ENCODE measurements around the gene PKN1.
"Not testable (repeated sequence)": the region's sequence is repeated elsewhere in the genome, so short reads cannot be mapped to it uniquely, and the experiment has no call there.

PKN1 gene

DNA sequence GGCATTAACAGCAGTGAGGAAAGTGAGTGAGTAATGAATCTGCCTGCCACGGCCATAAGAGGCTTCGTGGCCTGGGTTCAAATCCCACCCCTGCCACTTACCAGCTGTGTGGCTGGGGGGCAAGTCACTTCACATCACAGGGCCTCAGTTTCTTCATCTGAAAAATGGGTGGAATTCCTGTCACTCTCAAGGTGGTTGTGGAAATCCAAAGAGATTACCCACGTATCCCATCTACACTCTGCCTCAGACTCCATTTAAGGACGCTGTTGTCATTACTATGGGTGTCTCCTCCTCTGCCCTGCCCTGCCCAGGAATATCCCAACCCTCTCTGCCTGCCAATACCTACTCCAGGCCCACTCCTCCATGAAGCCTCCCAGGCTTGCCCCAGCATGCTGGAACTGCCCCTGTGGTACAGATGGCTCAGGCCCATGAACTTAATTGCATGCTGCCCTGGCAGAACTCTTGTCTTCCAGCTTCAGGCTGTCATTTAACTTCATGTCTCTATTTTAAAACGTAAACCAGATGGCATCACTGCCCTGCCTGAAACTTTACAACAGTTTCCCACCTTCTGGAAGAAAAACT lies 59.7 kb downstream of the PKN1 start:
- no peak for DNase-seq

DNA sequence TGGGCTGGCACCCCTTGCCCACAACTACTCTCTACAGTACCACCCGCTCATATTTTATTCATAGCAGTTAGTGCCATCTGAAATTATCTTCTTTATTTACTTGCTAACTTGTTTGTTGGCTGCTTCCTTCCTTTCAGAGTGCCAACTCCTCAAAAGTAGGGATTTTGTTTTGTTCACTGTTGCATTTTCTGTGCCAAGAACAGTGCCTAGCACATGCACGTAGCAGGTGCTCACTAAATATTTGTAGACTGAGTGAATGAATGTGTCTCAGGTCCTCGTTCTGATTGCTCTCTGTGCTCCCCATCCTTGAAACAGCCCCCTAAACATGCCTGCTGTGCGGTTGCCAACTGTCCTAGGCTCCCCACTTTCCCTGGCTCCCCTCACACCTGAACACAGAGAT lies 61.3 kb downstream of the PKN1 start:
- no peak for DNase-seq

DNA sequence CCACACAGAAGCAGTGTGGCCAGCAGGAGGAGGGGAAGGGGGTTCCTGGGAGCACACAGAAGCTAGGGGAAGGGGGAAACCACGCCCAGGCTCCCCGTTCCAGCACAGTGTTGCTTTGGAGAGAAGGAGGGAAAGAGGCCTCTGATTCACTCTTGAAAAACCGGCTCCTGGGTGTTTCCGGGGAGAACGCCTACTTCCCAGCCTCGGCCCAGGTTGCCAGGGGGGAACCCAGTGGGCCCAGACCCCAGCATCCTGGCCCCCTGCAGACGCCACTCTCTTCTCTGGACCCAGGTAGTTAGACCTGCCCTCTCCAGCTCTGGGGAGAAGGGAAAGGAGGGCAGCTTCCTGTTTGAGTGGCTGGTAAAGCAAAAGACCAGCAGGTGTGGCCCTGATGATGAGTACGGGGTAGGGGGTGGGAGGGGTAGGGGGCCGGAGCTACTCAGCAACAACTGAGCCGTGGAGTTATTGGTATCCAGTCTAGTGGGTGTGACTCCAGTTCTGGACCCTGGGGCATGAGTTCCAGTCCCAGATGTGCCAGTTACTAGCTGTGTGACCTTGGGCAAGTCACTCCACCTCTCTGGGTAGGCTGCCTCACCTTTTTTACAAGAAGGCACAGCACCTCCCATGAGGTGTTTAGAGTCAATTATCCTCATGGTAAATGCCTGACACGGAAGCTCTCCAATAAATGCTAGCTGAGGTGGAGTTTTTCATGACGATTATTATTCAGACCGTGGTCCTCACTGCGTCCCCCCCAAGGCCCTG lies 62.0 kb downstream of the PKN1 start:
- DNase-seq: no peak

DNA sequence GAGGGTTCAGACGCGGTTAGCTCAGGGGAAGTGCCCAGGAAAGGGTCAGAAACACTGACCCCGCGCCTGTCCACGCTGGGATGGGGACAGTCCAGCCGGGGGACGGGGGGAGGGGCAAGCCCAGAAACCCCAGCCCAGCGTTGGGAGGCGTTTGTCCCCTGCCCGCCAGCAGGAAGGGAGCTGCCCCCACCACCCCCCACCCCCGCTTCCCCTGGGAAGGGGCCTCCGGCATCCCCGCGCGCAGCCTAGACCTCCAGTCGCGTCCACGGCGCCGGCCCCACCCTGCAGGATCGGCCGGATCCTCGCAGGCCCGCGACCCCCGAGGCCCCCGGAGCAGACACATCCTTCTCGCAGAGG lies 62.5 kb downstream of the PKN1 start:
- peak; percentile 65 for DNase-seq

DNA sequence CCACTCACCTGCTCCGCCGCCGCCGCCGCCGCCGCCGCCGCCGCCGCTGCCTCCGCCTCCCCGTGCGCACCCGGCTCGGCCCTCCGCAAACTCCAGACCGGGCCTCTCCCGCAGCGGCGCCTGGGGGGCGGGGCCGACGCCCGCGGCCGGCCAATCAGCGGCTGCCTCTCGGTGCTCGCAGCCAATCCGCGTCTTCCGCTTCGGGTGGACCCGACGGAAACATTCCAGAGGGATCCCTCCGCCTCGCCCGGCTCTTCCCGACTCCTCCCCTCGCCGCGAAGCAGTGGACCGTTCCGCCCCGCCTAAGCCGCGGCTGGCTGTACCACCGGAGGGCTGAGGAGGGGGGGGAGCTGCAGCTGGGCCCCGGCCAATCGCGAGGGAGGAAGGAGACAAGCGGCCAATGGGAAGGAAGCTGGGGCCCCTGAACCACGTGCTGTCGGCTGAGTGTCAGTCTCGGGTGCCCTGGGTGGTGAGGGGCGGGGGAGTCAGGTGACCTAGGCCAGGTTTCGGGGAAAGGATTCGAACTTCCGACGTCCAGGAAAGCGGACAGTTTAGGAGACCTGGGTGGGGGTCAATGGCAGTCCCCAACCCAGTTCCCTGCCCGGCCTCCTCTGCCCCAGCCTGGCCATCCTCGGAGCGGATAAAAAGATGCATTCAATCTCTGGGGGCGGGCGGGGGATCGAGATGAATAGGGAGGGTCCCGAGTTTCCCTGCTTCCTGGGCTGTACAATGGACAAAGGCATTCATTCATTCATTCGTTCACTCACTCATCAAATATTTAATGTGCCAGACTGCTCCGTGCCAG lies 63.1 kb downstream of the PKN1 start, which contains the start of gene GIPC1:
Gene GIPC1, minus strand, starts transcription at position 99 of the 805 bp plus-strand sequence. CDS start 13,151 bp downstream, outside the sequence.
- peak; percentile 100 for DNase-seq

DNA sequence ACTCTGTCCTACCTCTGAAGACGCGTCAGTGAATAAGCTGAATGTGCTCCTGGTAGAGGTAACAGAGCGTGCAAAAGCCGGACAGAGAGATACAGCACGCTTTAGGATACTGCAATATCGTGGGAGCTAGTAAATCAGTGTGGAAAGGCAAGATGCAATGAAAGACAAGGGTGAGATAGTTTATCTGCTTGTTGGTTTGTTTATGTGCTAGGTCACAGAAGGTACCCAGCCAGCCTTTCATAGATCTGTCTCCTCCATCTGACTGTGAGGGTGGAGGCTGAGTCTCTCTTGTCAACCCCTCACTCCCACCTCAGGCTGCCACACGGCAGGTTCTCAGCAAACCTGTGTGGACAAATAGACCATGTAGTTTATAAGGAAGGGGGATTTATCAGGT lies 63.7 kb downstream of the PKN1 start:
- DNase-seq: peak; percentile 76

DNA sequence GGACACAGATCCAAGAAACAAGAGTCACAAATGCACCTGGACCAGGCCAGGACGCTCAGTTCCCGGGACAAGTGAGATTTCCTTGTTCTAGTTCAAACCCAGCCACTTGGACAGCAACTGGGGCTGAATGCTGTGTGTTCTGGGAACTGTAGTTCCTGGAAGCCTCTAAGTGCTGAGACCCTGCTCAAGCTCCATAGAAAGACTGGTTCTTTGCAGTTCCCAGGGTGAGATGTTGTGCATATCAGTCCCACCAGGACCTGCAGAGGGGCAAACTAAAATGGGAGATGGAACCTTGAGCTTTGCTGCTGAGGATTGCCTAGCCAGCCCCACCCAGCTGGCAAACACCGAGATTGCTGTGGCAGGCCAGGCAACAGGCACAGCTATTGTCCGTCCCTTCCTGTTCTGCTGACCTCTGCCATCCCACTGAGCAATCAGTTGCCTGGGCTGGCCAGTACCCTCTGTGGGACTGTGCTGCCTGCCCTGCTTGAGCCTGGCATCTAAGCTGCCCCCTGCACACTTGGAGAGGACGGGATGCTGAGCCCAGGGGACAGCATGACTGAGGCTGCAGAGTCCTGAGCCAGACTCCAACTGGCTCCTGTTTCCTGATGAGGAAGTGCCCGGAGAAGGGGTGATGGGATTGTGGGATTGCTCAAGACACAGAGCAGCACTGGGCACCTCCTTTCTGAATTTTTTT lies 64.3 kb downstream of the PKN1 start:
- DNase-seq: peak; percentile 82

DNA sequence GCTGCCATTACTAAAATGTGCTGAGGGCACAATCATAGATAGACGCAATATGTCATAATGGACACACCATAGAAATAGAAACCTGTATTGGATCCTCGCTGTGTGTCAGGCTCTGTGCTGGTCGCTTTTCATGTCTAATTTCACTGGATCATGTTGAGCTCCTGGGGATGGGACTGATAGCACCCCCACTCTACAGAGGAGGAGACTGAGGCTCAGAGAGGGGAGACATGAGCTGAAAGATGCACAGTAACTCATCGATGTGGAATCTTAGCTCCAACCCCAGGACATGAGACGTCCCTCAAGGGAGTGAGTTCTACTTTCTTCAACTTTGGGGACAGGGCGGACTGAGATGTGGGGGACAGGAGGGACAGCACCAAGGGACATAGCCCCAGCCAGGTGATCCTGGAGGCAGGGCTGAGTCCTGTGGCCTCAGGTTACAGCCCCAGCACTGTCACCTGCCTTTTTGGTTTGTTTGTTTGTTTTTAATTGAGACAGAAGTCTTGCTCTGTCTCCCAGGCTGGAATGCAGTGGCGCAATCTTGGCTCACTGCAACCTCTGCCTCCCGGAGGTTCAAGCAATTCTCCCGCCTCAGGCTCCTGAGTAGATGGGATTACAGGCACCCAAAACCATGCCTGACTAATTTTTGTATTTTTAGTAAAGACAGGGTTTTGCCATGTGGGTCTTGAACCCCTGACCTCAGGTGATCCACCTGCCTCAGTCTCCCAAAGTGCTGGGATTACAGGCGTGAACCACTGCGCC lies 69.4 kb downstream of the PKN1 start:
- DNase-seq: no peak

DNA sequence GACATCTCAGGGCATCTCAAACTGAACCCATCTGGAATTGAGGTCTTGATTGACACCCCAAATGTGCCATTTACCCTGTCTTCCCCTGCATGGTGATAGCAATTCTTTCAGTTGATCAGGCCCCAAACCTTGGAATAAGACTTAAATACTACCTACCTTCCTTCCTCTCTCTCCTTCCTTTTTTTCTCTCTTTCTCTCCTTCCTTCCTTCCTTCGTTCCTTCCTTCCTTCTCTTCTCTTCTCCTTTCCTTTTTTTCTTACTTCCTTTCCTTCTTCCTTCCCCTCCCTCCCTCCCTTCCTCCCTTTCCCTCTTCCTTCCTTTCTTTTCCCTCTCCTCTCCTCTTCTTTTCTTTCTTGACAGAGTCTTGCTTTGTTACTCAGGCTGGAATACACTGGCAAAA lies 70.2 kb downstream of the PKN1 start:
- DNase-seq: no peak

DNA sequence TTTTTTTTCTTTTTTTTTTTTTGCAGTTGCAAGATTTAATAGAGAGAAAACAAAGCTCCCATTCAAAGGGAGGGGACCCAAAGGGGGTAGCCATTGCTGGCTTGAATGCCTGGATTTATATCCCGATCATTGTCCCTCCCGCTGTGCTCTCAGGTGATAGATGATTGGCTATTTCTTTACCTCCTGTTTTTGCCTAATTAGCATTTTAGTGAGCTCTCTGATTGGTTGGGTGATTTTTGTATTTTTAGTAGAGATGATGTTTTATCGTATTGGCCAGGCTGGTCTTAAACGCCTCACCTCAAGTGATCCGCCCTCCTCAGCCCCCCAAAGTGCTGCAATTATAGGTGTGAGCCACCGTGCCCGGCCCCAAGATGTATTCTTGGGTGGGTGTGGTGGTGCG lies 71.5 kb downstream of the PKN1 start:
- DNase-seq: not testable (repeated sequence)

DNA sequence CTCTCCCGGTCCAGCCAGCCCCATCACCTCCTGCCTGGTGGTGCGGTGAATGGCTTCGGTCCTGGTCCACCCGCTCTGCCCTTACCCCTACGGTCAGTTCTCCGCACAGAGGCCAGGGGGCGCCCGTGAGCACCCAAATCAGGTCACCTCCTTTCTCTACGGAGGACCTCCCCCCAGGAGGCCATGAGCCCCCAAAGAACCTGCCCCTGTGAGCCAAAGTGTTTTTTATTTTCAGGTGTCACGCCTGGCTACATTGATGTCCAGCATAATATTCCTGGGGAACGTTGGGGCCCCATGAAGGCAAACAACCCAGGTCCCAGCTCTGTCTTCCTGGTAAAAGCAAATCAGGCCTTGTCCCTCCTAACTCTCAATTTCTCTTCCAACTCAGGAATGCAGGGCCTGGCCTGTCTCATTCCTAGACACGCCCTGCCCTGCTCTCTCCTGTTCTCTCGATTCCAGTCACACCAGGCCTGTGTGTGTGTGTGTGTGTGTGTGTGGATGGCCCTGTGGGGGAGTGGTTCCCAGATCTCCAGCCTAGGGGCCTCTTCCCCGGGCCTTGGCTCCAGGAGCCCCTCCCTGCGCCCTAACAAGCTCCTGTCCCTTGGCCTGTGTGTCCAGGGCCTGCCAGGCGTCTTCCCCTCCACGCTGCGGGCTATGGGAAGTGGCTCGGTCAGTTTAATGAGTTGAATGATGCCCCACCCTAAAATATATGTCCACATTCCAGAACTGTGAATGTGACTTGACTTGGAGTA lies 72.6 kb downstream of the PKN1 start:
- DNase-seq: peak; percentile 82

DNA sequence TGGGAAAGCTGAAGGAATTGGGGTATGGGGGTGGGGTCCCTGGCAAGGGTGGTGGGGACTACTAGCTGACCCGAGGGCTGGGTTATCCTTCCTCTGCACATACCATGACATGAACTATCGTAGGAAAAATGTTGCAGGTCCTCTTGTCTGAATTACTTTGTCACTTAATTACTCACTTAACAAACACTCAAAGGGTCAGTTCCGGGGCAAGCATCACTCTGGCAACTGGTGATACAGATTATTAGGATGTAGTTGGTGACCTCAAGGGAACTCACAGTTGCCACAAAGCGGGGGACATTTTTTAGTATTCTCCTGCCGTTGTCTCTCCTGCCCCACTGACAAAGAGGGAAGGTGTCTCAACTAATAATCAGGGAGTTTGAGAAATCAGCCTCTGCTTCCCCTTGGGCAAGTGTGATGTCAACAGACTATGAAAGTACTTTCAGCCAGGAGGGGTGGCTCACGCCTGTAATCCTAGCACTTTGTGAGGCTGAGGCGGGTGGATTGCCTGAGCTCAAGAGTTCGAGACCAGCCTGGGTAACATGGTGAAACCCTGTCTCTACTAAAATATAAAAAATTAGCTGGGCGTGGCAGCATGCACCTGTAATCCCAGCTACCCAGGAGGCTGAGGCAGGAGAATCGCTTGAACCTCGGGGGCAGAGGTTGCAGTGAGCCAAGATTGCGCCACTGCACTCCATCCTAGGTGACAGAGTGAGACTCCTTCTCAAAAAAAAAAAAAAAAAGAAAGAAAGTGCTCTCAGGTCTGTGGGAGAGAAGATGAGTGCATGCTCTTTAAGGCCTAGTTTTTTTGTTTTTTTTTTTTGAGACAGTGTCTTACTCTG lies 74.8 kb downstream of the PKN1 start:
- DNase-seq: no peak

DNA sequence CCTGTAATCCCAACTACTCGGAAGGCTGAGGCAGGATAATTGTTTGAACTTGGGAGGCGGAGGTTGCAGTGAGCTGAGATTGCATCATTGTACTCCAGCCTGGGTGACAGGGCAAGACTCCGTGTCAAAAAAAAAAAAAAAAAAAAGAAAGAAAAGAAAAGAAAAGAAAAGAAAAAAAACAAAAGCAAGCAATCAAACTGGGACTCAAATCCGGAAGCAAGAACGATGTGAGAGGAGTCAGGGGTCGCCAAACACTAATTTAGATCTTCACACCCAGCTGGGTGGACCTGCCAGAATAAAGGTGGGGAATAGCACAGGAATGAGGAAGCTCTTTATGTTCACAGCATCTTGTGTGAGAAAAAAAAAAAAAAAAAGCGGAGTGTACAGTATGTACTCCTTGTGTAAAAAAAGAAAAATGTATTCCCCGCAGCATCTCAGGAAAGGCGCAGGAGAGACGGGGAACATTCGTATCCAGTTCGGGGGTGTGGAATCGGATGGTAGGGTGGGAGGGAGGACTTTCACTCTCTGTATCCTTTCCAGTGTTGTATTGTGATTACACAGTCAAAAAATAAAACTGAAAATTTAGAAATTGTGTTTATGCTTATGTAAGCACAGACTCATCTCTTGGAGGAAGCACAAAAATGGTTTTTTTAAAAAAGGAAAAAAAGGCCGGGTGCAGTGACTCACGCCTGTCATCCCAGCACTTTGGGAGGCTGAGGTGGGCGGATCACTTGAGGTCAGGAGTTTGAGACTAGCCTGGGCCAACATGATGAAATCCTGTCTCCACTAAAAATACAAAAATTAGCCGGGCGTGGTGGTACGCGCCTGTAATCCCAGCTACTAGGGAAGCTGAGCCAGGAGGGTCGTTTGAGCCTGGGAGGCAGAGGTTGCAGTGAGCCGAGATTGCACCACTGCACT lies 77.5 kb downstream of the PKN1 start:
- peak; percentile 82 for DNase-seq

DNA sequence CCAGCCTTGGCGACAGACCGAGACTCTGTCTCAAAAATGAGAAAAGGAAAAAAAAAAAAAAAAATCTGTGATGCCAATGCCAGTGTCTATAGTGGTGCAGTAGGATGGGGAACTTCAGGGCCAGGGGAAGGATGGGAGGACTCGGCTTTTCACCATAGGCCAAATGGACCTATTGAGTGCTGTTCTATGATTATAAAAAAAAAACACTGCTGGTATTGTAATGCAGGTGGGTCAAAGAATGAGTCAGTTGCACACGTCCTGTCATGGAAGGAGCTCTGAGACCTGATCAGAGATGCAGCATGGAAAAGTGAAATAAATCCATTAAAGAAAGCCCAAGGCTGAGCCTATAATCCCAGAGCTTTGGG lies 78.1 kb downstream of the PKN1 start:
- no peak for DNase-seq

DNA sequence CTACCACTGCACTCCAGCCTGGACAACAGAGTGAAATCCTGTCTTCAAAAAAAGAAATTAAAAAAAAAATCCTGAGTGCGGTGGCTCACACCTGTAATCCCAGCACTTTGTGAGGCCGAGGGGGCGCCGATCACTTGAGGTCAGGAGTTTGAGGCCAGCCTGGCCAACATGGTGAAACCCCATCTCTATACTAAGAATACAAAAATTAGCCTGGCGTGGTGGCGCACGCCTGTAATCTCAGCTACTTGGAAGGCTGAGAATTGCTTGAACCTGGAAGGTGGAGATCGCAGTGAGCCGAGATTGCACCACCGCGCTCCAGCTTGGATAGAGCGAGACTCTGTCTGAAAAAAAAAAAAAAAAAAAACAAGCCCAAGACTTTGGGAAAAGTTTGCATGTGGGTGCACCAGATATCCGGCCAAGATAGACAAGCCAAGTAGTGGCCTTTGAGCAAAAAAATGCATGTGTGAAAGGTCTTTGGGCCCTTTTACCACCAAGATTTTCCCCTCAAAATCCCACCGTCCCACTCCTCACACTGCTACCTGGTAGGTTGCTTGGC lies 79.4 kb downstream of the PKN1 start:
- no peak for DNase-seq

DNA sequence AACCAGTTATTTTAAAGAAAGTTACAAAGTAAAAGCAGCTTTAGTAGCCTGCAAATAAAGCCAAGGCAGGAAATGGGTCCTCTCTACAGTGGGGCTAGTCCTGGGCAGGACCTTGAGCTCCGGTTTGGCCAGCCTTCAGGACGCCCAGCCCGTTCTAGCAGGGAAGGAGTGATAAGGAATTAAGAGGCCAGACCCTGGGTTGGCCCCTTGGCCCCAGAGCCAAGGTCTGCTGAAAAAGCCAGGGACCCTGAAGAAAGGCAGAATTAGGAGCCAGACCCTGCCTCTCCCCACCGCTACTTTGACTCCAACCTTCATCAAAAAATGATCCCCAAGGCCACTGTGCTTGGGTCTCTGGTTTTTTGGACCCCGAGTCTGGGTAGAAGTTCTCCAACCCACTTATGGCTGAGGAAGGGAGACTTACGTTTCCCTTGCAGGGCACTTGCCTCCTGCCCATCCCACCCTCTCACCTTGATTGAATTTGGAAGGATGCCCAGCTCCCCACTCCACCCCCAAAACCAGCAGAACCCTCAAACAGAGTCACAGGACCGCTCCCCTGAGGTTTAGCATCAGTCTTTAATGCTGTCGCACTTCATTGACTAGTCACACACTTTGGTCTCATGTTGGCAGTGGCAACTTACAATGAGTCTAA lies 81.2 kb downstream of the PKN1 start:
- DNase-seq: no peak

DNA sequence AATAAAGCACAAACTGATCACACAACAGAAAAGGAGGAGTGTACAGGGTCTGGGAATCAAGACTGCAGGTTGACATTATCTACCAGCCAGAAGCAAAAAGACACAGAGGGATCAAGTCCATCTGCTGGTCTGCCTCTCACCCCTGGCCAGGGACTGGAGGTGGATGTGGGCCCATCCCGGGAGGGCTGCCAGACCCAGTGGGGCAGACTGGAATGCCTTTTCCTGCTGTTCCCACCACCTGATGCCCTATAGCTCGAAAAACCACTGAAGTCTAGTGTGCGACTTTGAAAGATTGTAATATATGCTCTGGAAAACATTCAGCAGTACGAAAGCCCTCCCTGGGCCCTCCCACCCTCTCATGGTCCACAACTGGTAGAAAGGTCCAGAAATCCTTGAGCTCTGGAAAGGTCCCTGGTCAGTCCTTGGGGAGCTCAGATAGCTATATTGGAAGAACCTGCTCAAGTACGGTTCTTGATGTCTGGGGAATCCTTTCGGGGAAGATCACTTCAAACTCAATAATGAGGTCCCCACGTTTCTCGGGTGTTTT lies 82.5 kb downstream of the PKN1 start:
- DNase-seq: no peak

DNA sequence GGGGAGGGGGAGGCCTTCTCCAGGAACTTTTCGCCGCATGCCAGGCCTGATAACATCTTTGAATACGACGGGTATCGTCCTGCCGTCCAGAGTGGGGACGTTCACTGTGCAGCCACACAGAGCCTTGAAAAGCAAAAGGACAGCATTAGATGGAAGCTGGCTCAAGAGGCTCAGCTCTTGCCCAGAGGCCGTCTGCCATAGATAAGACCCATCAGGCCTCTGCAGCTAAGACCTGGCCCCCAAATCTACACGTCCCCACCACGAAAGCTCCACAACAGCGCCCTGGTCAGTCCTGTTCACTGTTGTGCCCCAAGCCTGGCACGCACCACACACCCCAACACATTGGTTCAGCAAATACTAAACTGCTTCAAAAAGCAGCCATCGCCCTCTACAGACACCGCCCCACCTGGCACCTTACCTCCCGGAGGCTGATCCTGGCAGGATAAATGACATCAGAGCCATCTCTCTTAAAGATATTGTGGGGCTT lies 83.0 kb downstream of the PKN1 start:
- DNase-seq: no peak

All from OCI-M1 (cell line).